OCI-LY1 (cell line): ENCODE measurements around the gene BCLAF3.

ENCODE experiments used
- H2AFZ ChIP-seq: fragments of 200-600 bp; sonication (generic), shearing (Covaris generic); 2 replicates; pipeline ENCODE4 v1.6.0; 2014; ENCODE audit warnings: antibody characterized with exemption, mild to moderate bottlenecking, low read length
- H3F3A ChIP-seq: fragments of 200-600 bp; sonication (generic), shearing (Covaris generic); 2 replicates; pipeline ENCODE4 v1.6.0; 2014; ENCODE audit warnings: mild to moderate bottlenecking, antibody characterized with exemption, low read length, moderate library complexity; ENCODE audit not compliant: insufficient read depth
- H3K27ac ChIP-seq: fragments of 200-600 bp; sonication (generic); 2 replicates; pipeline ENCODE4 v1.5.1; 2014; ENCODE audit warnings: low read length, mixed run types, mild to moderate bottlenecking, low read depth; ENCODE audit not compliant: poor library complexity, severe bottlenecking
- H3K27me3 ChIP-seq: fragments of 200-600 bp; sonication (generic); 2 replicates; pipeline ENCODE4 v1.6.0; 2014; ENCODE audit warnings: antibody characterized with exemption, mild to moderate bottlenecking, low read length, moderate library complexity; ENCODE audit not compliant: insufficient read depth
- H3K36me3 ChIP-seq: fragments of 200-600 bp; sonication (generic); 2 replicates; pipeline ENCODE4 v1.6.1; 2014; ENCODE audit warnings: mild to moderate bottlenecking, antibody characterized with exemption, low read length, moderate library complexity, mixed read lengths; ENCODE audit not compliant: insufficient read depth
- H3K4me1 ChIP-seq: fragments of 200-600 bp; sonication (generic); 2 replicates; pipeline ENCODE4 v1.5.1; 2014; ENCODE audit warnings: mild to moderate bottlenecking, low read length, moderate library complexity; ENCODE audit not compliant: insufficient read depth, severe bottlenecking
- H3K4me2 ChIP-seq: fragments of 200-600 bp; sonication (generic), shearing (Covaris generic); 2 replicates; pipeline ENCODE4 v1.6.1; 2014; ENCODE audit warnings: low read length
- H3K4me3 ChIP-seq: fragments of 200-600 bp; sonication (generic); 2 replicates; pipeline ENCODE4 v1.5.1; 2014; ENCODE audit warnings: low read length, low read depth, mild to moderate bottlenecking, mixed read lengths; ENCODE audit not compliant: poor library complexity, severe bottlenecking
- H3K79me2 ChIP-seq: fragments of 200-600 bp; shearing (Covaris generic); 2 replicates; pipeline ENCODE4 v1.6.1; 2016; ENCODE audit warnings: mixed run types, low read length, mixed read lengths; ENCODE audit not compliant: insufficient read depth
- H3K9ac ChIP-seq: fragments of 200-600 bp; sonication (generic), shearing (Covaris generic); 2 replicates; pipeline ENCODE4 v1.6.1; 2014; ENCODE audit warnings: mild to moderate bottlenecking, low read length, mixed read lengths
- H3K9me2 ChIP-seq: fragments of 200-600 bp; sonication (generic), shearing (Covaris generic); 2 replicates; pipeline ENCODE4 v1.6.1; 2014; ENCODE audit warnings: low read depth, mild to moderate bottlenecking, low read length, mixed read lengths
- H3K9me3 ChIP-seq: fragments of 200-600 bp; shearing (Covaris generic); 2 replicates; pipeline ENCODE4 v1.6.1; 2014; ENCODE audit warnings: low read length, mixed read lengths
- H4K20me1 ChIP-seq: fragments of 200-600 bp; sonication (generic), shearing (Covaris generic); 2 replicates; pipeline ENCODE4 v1.6.0; 2016; ENCODE audit warnings: mild to moderate bottlenecking, low read length; ENCODE audit not compliant: insufficient read depth
- CTCF ChIP-seq: fragments of 200-600 bp; sonication (generic), shearing (Covaris generic); IDR thresholded peaks from 2 replicates; pipeline ENCODE4 v1.5.1; 2017; ENCODE audit warnings: mild to moderate bottlenecking, antibody characterized with exemption, low read length, moderate library complexity, mixed read lengths
- EZH2 ChIP-seq: fragments of 200-600 bp; sonication (generic), shearing (Covaris generic); IDR thresholded peaks from 2 replicates; pipeline ENCODE4 v1.8.0; 2017; ENCODE audit warnings: borderline replicate concordance, mixed run types, mild to moderate bottlenecking, antibody characterized with exemption, low read length, moderate library complexity, mixed read lengths

BCLAF3 gene

DNA sequence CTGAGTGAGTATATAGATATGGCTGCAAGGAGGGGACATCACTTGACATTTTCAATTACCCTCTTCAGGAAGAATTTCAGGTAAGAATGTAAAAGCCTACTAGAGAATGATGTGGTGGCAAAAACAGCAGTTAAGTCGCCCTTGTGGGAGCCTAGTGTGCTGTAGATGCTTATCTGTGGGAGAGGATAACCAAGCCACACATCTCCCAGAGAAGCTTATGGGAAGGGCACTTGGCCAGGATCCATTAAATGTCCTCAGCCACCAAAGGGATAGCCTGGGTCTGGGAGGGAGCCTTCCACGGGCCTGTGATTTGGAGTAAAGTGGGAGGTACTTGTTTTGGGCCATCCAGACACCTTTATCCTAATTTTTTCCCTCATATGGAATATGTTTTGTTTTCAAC is 41.3 kb upstream of the BCLAF3 start:
- Histone ChIP-seq H3K27me3 (no peaks in the 10 kb centered on the region), H3K27ac (no peak overlapping the region), H3K36me3 (no peaks in the 10 kb centered on the region), H4K20me1 (no peaks in the 10 kb centered on the region), H3K4me2 (no peak overlapping the region), H3K9me3 (no peaks in the 10 kb centered on the region), H3K9me2 (no peaks in the 10 kb centered on the region), H2AFZ (no peak overlapping the region), H3K79me2 (no peaks in the 10 kb centered on the region), H3F3A (no peaks in the 10 kb centered on the region), H3K9ac (no peak overlapping the region), H3K4me1 (no peaks in the 10 kb centered on the region), H3K4me3 (no peak overlapping the region)
- TF ChIP-seq EZH2 = no peak
- TF ChIP-seq CTCF = no peak

DNA sequence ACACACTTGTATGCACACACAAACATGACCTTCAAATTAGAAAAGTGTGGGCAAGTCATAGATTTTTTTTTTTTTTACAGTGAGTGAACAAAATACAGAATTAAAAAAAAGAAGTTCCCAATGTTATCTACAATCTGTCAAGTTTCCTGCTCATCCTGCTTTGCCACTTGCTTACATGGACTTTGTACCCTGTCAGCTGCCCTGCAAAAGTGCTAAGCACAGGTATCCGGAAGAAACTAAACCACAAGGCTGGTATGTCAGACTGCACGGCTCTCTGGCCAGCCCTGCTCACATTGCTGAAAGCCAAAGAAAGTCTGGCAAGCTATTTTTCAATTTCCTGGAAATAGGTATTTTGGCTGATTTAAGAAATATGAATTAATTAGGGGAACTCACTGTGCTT is 38.9 kb upstream of the BCLAF3 start:
- no peak overlapping the region for H3K9ac ChIP-seq
- H3F3A ChIP-seq = no peaks in the 10 kb centered on the region
- no peak overlapping the region for H2AFZ ChIP-seq
- H3K36me3 ChIP-seq = no peaks in the 10 kb centered on the region
- no peaks in the 10 kb centered on the region for H3K79me2 ChIP-seq
- H3K27ac ChIP-seq = no peak overlapping the region
- H3K4me2 ChIP-seq = no peak overlapping the region
- H3K4me3 ChIP-seq = no peak overlapping the region
- H3K27me3 ChIP-seq = no peaks in the 10 kb centered on the region
- no peaks in the 10 kb centered on the region for H3K9me3 ChIP-seq
- no peaks in the 10 kb centered on the region for H3K9me2 ChIP-seq
- no peak for TF ChIP-seq CTCF
- TF ChIP-seq EZH2 = no peak
- H3K4me1 ChIP-seq = no peaks in the 10 kb centered on the region
- H4K20me1 ChIP-seq = no peaks in the 10 kb centered on the region

- no peaks in the 10 kb centered on the region for H3K4me1 ChIP-seq
- no peaks in the 10 kb centered on the region for H3F3A ChIP-seq
- H3K4me2 ChIP-seq = no peak overlapping the region
- no peak overlapping the region for H2AFZ ChIP-seq
- no peak overlapping the region for H3K27ac ChIP-seq
- H3K9me3 ChIP-seq = no peaks in the 10 kb centered on the region
- no peaks in the 10 kb centered on the region for H3K9me2 ChIP-seq
- H3K9ac ChIP-seq = no peak overlapping the region
- no peak overlapping the region for H3K4me3 ChIP-seq
- H3K27me3 ChIP-seq = no peaks in the 10 kb centered on the region
- H3K36me3 ChIP-seq = no peaks in the 10 kb centered on the region
- H4K20me1 ChIP-seq = no peaks in the 10 kb centered on the region
- TF ChIP-seq CTCF (no peak), EZH2 (no peak)
- no peaks in the 10 kb centered on the region for H3K79me2 ChIP-seq
Measured at GRCh38 chrX:20028588-20028987, 37.7 kb upstream of the BCLAF3 start.
